Neuronal stem cell (in vitro differentiated cells): ENCODE measurements around the gene RFXANK.
A peak's percentile ranks its signal among the peaks of the same experiment; 100 is the strongest.

Experiments
- DNase-seq: peaks from one replicate; pipeline ENCODE4 v3.0.0-alpha.2; 2013; ENCODE audit warnings: low spot score
- H2AFZ ChIP-seq: one replicate; pipeline ENCODE4 v1.6.1; 2013; ENCODE audit warnings: mild to moderate bottlenecking, low read length, inconsistent platforms
- H2AK5ac ChIP-seq: 2 replicates; pipeline ENCODE4 v1.6.1; 2013; ENCODE audit warnings: low read depth, mild to moderate bottlenecking, inconsistent platforms, low read length, moderate library complexity, mixed read lengths
- H2BK120ac ChIP-seq: 2 replicates; pipeline ENCODE4 v1.6.1; 2013; ENCODE audit warnings: low read depth, mild to moderate bottlenecking, inconsistent platforms, low read length, moderate library complexity, mixed read lengths
- H2BK12ac ChIP-seq: one replicate; pipeline ENCODE4 v1.6.1; 2013; ENCODE audit warnings: low read length, inconsistent platforms
- H2BK15ac ChIP-seq: 2 replicates; pipeline ENCODE4 v1.6.1; 2013; ENCODE audit warnings: mild to moderate bottlenecking, low read length, inconsistent platforms, mixed read lengths
- H2BK5ac ChIP-seq: one replicate; pipeline ENCODE4 v1.6.1; 2013; ENCODE audit warnings: inconsistent platforms, mild to moderate bottlenecking, low read length, moderate library complexity
- H3K14ac ChIP-seq: one replicate; pipeline ENCODE4 v1.6.1; 2013; ENCODE audit warnings: low read length, inconsistent platforms
- H3K18ac ChIP-seq: 2 replicates; pipeline ENCODE4 v1.6.1; 2013; ENCODE audit warnings: low read length, inconsistent platforms
- H3K23ac ChIP-seq: 2 replicates; pipeline ENCODE4 v1.6.1; 2013; ENCODE audit warnings: low read depth, mild to moderate bottlenecking, mixed read lengths, low read length, inconsistent platforms; ENCODE audit not compliant: poor library complexity
- H3K27ac ChIP-seq: replicated peaks from 3 replicates; pipeline ENCODE4 v1.5.1; 2013; ENCODE audit warnings: low read length, inconsistent platforms
- H3K27me3 ChIP-seq, 3 experiments: 2 replicates each; pipeline ENCODE4 v1.6.1; 2013; ENCODE audit warnings: low read length in 3 of 3, mild to moderate bottlenecking in 2 of 3, inconsistent platforms in 1 of 3, low read depth in 1 of 3, mixed read lengths in 1 of 3, moderate library complexity in 1 of 3; ENCODE audit not compliant: control insufficient read depth in 3 of 3, insufficient read depth in 3 of 3
- H3K36me3 ChIP-seq, 2 donors: replicated peaks in 1 of 2; 2 replicates each; pipeline ENCODE4 v1.6.1; 2013; ENCODE audit warnings: low read length in 2 of 2; ENCODE audit not compliant: control insufficient read depth in 2 of 2, insufficient read depth in 2 of 2
- H3K4ac ChIP-seq: 2 replicates; pipeline ENCODE4 v1.6.1; 2013; ENCODE audit warnings: inconsistent platforms, mild to moderate bottlenecking, low read length, moderate library complexity
- H3K4me1 ChIP-seq, 2 donors: 1 replicate in 1 of 2; 2 replicates in 1 of 2; pipeline ENCODE4 v1.6.1; 2013; ENCODE audit warnings: low read length in 2 of 2, low read depth in 1 of 2; ENCODE audit not compliant: control insufficient read depth in 2 of 2, insufficient read depth in 1 of 2
- H3K4me2 ChIP-seq: one replicate; pipeline ENCODE4 v1.6.1; 2013; ENCODE audit warnings: mild to moderate bottlenecking, low read length, inconsistent platforms; ENCODE audit not compliant: insufficient read depth, poor library complexity, severe bottlenecking
- H3K4me3 ChIP-seq, 2 donors: 2 replicates each; pipeline ENCODE4 v1.5.1; 2013; ENCODE audit warnings: low read length in 2 of 2, mild to moderate bottlenecking in 2 of 2, inconsistent platforms in 1 of 2, moderate library complexity in 1 of 2
- H3K79me1 ChIP-seq: one replicate; pipeline ENCODE4 v1.6.1; 2013; ENCODE audit warnings: low read depth, mild to moderate bottlenecking, inconsistent platforms, low read length, moderate library complexity
- H3K9ac ChIP-seq: one replicate; pipeline ENCODE4 v1.6.1; 2013; ENCODE audit warnings: mild to moderate bottlenecking, low read depth, low read length, inconsistent platforms; ENCODE audit not compliant: poor library complexity
- H3K9me3 ChIP-seq, 2 donors: replicated peaks in 1 of 2; 2 replicates each; pipeline versions ENCODE3 to v1.6.1; 2013; ENCODE audit warnings: low read length in 2 of 2, mild to moderate bottlenecking in 2 of 2, inconsistent platforms in 1 of 2, low read depth in 1 of 2, mixed read lengths in 1 of 2, moderate library complexity in 1 of 2; ENCODE audit not compliant: control insufficient read depth in 2 of 2, insufficient read depth in 1 of 2
- H4K8ac ChIP-seq: one replicate; pipeline ENCODE4 v1.6.1; 2013; ENCODE audit warnings: low read depth, mild to moderate bottlenecking, inconsistent platforms, low read length, moderate library complexity
- H4K91ac ChIP-seq: one replicate; pipeline ENCODE4 v1.6.1; 2013; ENCODE audit warnings: low read length, low read depth, mild to moderate bottlenecking, inconsistent platforms; ENCODE audit not compliant: poor library complexity
- WGBS, 2 donors: extraction: QIAGEN DNeasy Blood & Tissue Kit; methylation state at CpG; one replicate each; pipeline ENCODE4 v1.1.7; 2013; ENCODE audit warnings: missing lambda C conversion rate in 2 of 2, mixed read lengths in 1 of 2; ENCODE audit not compliant: insufficient read length in 2 of 2, insufficient replicate concordance in 1 of 2; ENCODE audit errors: extremely low coverage in 2 of 2; 5-methylcytosine and 5-hydroxymethylcytosine counted together

Gene RFXANK

DNA sequence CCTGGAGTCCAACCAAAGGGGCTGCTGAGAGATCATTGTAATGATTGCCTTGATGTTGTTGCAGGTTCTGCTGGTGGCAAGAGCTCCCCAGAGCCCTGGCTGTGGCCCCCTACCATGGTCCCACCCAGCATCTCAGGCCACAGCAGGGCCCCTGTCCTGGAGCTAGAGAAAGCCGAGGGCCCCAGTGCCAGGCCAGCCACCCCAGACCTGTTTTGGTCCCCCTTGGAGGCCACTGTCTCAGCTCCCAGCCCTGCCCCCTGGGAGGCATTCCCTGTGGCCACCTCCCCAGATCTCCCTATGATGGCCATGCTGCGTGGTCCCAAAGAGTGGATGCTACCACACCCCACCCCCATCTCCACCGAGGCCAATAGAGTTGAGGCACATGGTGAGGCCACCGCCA is 35.2 kb downstream of the RFXANK start:
- Histone ChIP-seq H3K9me3 (peaks cover 0 to 7% of the 10 kb centered on the region in 2 donors), H3K79me1 (peaks cover 6% of the 10 kb centered on the region), H2BK5ac (no peak overlapping the region), H3K23ac (peak overlapping the region; percentile 65), H2BK15ac (no peak overlapping the region), H3K27ac (no peak overlapping the region), H3K36me3 (peaks cover 0 to 60% of the 10 kb centered on the region in 2 donors), H2BK120ac (no peak overlapping the region), H4K8ac (peak overlapping the region; percentile 65), H3K4ac (no peak overlapping the region), H3K4me2 (no peak overlapping the region), H3K18ac (peak overlapping the region; percentile 13), H3K4me3 (no peak overlapping the region), H4K91ac (no peak overlapping the region), H3K9ac (no peak overlapping the region), H3K14ac (no peak overlapping the region), H2BK12ac (peak overlapping the region; percentile 3), H3K27me3 (peaks cover 0 to 16% (median 0%) of the 10 kb centered on the region in 3 experiments), H3K4me1 (peaks cover 0 to 1% of the 10 kb centered on the region in 2 donors), H2AFZ (no peak overlapping the region), H2AK5ac (peak overlapping the region; percentile 21)
- no peak for DNase-seq
- WGBS, 2 donors, result no CpG with 5 or more reads among the region's 4 CpGs

DNA sequence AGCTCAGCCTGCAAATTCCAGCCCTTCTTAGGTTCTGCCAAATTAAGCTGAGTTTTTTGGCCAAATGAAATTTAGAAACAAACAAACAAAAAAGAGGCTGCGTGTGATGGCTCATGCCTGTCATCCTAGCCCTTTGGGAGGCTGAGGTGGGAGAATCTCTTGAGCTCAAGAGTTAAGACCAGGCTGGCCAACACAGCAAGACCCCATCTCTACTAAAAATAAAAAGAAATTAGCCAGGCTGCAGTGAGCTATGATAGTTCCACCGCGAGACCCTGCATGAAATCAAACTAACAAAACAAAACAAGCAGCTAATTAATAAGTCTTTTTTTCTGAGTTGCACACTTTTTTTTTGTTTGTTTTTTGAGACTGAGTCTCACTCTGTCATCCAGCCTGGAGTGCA is 37.6 kb downstream of the RFXANK start:
- Histone ChIP-seq H2AK5ac (no peak overlapping the region), H3K4me3 (no peak overlapping the region), H3K79me1 (peaks cover 3% of the 10 kb centered on the region), H3K36me3 (peaks cover 0 to 56% of the 10 kb centered on the region in 2 donors), H3K4ac (no peak overlapping the region), H3K4me1 (peaks cover 0 to 1% of the 10 kb centered on the region in 2 donors), H3K27ac (no peak overlapping the region), H3K18ac (no peak overlapping the region), H3K27me3 (peaks cover 0 to 6% (median 0%) of the 10 kb centered on the region in 3 experiments), H3K9me3 (peaks cover 5 to 12% of the 10 kb centered on the region in 2 donors), H2BK15ac (no peak overlapping the region), H3K23ac (no peak overlapping the region), H2AFZ (no peak overlapping the region), H3K9ac (peak overlapping the region; percentile 60), H4K91ac (no peak overlapping the region), H2BK120ac (no peak overlapping the region), H2BK12ac (no peak overlapping the region), H3K14ac (no peak overlapping the region), H2BK5ac (no peak overlapping the region), H4K8ac (no peak overlapping the region), H3K4me2 (no peak overlapping the region)
- DNase-seq, result no peak
- WGBS, 2 donors, result no CpG with 5 or more reads among the region's 3 CpGs

DNA sequence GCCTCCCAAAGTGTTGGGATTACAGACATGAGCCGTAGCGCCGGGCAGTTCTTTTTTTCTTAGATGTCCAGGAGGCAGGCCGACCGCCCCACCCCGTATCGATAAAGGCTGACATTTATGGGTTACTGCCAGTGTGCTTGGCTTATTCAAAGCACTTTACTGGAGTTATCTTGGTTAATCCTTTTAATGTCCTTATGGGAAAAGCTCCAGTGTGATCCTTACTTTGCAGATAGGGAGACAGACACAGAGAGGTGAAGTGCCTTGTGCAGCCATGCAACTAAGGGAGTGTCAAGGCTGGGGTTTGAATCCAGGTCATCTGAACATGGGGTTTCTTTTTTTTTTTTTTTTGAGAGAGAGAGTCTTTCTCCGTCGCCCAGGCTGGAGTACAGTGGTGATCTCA is 38.9 kb downstream of the RFXANK start:
- H2BK15ac ChIP-seq, result no peak overlapping the region
- H3K27ac ChIP-seq, result no peak overlapping the region
- H3K36me3 ChIP-seq, result peaks cover 0 to 56% of the 10 kb centered on the region in 2 donors
- no peak overlapping the region for H3K4me2 ChIP-seq
- H3K79me1 ChIP-seq, result peaks cover 3% of the 10 kb centered on the region
- H4K8ac ChIP-seq, result no peak overlapping the region
- H3K23ac ChIP-seq, result no peak overlapping the region
- H3K4me3 ChIP-seq, result no peak overlapping the region
- no peak overlapping the region for H4K91ac ChIP-seq
- H2AK5ac ChIP-seq, result no peak overlapping the region
- no peak overlapping the region for H2BK5ac ChIP-seq
- H3K9me3 ChIP-seq, result peaks cover 7 to 22% of the 10 kb centered on the region in 2 donors
- no peak for DNase-seq
- WGBS, 2 donors, result no CpG with 5 or more reads among the region's 9 CpGs
- H3K4me1 ChIP-seq, result no peaks in the 10 kb centered on the region
- no peak overlapping the region for H2BK12ac ChIP-seq
- no peak overlapping the region for H2BK120ac ChIP-seq
- H2AFZ ChIP-seq, result no peak overlapping the region
- H3K18ac ChIP-seq, result no peak overlapping the region
- H3K4ac ChIP-seq, result no peak overlapping the region
- H3K9ac ChIP-seq, result no peak overlapping the region
- H3K14ac ChIP-seq, result no peak overlapping the region
- no peaks in the 10 kb centered on the region for H3K27me3 ChIP-seq

DNA sequence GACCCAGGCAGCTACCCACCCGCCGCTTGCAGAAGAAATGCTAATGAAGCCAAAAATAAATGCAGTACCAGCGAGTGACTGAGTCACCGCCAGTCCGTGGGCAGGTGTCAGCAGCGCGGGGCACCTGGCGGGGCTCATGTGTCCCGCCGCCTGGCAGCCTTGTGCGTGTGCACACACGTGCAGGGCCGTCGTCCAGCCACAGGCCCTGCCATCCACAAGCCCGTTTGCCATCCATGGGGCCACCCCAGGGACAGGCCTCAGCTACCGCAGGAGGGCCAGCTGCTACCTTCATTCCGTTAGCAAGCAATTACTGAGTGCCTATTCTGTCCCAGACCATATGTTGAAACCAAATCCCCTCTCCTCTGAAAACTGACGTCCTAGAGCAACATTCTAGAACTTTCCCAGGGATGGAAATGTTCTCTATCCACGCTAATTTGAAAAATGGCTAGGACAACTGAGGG is 40.2 kb downstream of the RFXANK start:
- H3K4me2 ChIP-seq, result no peak overlapping the region
- no peak overlapping the region for H3K9ac ChIP-seq
- no peak overlapping the region for H2AK5ac ChIP-seq
- H3K27ac ChIP-seq, result no peak overlapping the region
- H3K9me3 ChIP-seq, result peaks cover 7 to 26% of the 10 kb centered on the region in 2 donors
- no peak overlapping the region for H4K8ac ChIP-seq
- H3K4me1 ChIP-seq, result no peaks in the 10 kb centered on the region
- no peak overlapping the region for H2AFZ ChIP-seq
- peaks cover 3% of the 10 kb centered on the region for H3K79me1 ChIP-seq
- no peak overlapping the region for H2BK120ac ChIP-seq
- H3K23ac ChIP-seq, result peak overlapping the region; percentile 55
- H2BK5ac ChIP-seq, result no peak overlapping the region
- H3K14ac ChIP-seq, result peak overlapping the region; percentile 56
- H3K4me3 ChIP-seq, result no peak overlapping the region
- H3K4ac ChIP-seq, result no peak overlapping the region
- peaks cover 0 to 49% of the 10 kb centered on the region in 2 donors for H3K36me3 ChIP-seq
- no CpG with 5 or more reads among the region's 19 CpGs for WGBS, 2 donors
- DNase-seq, result no peak
- H3K27me3 ChIP-seq, result no peaks in the 10 kb centered on the region
- no peak overlapping the region for H2BK12ac ChIP-seq
- no peak overlapping the region for H4K91ac ChIP-seq
- no peak overlapping the region for H2BK15ac ChIP-seq
- peak overlapping the region; percentile 57 for H3K18ac ChIP-seq
